CD4-positive, alpha-beta T cell treated with Interleukin-4 for 1 hour (primary cell): ENCODE measurements around the gene CLDN10.
A peak's percentile ranks its signal among the peaks of the same experiment; 100 is the strongest.
"Not testable (repeated sequence)": the region's sequence is repeated elsewhere in the genome, so short reads cannot be mapped to it uniquely, and the experiment has no call there.

Experiments used
- DNase-seq, 2 donors: peaks; one replicate each; pipeline ENCODE4 v3.0.0-alpha.2; 2020 to 2022

Gene CLDN10

GRCh38 chr13:95552539-95553441 lies at the start of gene CLDN10:
Gene CLDN10, plus strand, starts transcription at chr13:95552720. Its CDS starts 34 bp downstream, at chr13:95552754.
- DNase-seq = no peak

- no peak for DNase-seq
Measured at GRCh38 chr13:95503662-95504061, 48.9 kb upstream of the CLDN10 start.

- no peak for DNase-seq
Measured at GRCh38 chr13:95505265-95505664, 47.3 kb upstream of the CLDN10 start.

DNA sequence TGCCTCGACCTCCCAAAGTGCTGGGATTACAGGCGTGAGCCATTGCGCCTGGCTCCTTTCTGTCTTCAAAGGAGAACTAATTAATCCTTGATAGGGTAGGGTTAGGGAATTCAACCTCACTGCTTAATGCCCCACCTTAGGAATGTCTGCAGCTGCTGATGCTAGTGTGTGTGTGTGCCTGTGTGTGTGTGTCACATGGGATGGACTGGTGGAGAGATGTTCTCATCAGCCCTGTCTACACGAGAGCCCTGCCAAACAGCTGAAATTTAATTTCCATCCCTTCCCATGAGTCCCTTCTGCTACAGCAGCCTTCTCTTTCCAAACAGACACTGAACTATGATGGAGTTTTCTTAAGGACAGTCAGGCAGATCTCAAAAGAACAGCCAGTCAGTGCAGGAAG lies 46.5 kb upstream of the CLDN10 start:
- DNase-seq = no peak

DNA sequence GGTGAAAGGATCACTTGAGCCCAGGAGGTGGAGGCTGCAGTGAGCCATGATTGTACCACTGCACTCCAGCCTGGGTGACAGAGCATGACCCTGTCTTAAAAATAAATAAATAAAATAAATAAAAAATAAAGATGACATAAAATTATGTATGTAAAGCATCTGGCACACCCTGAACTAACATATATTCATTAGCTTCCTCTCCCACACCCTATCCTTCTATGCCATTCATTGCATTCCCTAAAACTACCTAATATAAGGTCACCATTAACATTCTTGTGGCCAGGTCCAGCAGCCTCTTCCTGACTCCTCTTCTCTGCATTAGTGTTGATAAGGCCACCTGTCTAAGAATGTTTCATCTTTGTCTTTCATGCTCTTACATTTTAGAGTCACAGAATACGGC lies 44.5 kb upstream of the CLDN10 start:
- DNase-seq = no peak

DNA sequence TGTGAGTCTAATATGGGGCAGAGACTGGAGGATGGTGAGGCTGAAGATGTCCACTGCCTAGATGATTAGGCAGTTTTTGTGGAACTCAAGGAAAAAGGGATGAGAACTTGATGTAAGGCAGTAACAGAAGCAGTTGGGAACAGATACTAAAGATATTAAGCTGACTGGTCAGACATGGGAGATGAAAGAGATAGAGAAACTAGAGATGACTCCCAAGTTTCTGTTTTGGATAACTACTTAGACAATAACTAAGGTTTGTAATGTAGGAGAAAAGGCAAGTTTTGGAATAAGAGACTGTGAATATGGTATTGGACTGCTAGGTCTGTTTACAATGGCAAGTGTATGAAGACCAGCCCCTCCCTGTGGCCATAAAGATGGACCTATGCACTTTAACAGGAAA lies 43.5 kb upstream of the CLDN10 start:
- no peak for DNase-seq

DNA sequence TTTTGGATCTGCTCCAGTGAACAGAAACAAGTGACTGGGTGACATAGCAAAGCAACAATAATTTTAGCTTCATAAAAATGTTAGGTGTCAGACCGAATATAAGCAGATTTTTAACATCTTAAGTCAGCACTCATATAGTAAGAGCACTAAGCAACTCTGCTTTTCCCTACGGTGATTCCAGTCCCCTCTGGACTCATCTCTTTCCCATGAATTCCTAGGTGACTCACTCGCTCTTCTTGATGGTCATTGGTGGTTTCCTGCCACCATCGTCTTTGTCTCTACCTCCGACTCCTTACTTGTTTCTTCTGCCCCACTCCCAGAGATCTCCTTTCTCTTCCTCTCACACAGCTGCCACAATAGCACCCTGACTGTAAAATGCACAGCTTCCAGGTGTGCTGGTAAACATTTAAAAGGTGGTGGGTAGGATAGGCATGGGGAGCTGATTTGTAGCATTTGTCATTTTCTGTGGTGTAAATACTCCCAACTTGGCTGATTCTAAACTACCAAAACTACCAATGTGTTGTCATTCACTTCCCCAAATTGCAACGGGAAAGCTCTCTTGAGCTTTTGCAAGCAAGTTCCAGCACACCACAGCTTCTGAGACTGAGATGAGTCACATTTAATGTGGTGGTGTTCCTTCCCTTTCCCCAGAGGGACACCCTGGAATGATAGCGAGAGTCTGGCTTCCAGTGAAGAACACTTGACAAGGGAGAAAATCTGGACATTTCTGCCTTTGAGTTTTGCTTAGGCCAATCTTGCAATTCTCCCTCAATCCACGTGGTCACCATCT lies 42.8 kb upstream of the CLDN10 start:
- DNase-seq = no peak

- no peak for DNase-seq
Measured at GRCh38 chr13:95510950-95511349, 41.6 kb upstream of the CLDN10 start.

DNA sequence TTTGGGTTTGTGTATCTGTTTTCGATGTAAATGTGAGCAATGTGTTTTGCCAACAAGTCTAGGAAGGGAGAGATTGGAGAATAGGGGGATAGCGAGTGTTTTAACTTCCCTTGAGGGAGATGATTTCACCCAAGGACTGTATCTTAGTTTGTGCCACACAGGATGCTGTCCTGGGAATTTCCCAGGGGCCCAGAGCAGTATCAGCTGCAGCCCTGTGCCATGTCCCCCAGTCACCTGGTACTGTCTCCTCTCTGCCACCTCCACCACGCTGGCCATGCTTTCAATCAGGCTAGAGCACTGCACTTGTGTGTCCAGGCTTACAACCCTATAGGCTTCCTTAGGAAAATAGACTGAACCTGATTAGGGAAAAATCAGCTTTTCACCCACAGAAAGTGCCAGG lies 40.1 kb upstream of the CLDN10 start:
- no peak for DNase-seq

DNA sequence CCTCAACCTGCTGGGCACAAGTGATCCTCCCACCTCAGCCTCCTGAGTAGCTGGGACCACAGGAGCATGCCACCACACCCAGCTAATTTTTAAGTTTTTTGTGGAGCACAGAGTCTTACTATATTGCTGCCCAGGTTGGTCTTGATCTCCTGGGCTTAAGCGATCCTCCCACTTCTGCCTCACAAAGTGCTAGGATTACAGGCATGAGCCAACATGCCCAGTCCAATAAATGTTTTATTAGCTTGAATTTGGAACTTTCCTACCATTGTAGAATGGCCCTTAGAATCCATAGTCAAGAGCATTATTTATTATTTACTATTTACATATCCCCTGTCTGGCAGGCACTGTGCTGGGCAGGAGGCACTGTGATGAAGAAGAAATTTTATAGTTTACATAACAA lies 39.6 kb upstream of the CLDN10 start:
- no peak for DNase-seq

DNA sequence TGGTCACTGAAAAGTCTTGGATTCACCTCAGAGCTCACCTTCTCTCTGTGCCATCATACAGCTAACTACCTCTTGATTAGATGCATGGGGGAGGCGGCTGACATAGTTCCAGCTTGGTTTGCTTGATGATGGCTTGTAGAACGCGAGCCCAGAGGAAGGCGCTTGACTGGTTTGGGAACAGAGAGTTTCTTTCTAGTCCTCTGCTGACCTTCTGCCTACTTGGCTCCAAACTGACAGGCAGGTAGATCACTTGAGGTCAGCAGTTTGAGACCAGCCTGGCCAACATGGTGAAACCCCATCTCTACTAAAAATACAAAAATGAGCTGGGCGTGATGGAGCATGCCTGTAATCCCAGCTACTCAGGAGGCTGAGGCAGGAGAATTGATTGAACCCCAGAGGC lies 36.9 kb upstream of the CLDN10 start:
- not testable (repeated sequence) for DNase-seq

DNA sequence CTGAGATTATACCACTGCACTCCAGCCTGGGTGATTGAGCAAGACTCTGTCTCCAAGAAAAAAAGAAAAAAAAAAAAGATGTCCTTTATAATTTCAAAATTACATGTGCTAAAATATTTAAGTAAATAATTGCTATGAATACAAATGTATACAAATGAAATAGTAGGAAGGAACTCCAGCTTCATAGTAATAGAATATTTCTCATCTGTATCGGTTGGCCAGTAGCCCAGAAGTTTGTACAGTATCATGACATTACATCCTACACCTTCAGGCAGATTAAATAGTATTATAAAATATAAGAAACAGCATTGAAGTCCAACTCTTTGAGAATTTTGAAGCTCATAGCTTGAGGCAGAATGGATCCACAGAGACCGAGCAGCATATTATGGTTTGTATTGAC lies 36.5 kb upstream of the CLDN10 start:
- DNase-seq = no peak

DNA sequence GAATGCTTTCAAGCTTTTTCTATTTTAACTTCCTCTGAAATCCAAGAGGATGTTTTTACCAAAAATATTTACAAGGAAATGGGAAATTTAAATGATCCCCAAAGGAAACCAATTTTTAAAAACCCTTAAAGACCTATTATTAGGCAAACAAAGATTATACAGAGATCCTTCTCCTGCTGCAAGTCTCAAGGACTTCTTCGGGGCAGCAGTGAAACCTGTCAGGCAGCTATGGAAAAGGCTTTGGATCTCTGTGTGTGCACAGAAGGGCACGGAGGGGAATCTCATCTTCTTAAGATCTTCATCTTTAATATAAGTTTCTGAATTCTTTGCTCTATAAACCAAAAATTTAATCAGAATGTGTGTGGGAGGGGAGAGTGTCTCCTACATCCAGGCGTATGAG lies 36.0 kb upstream of the CLDN10 start:
- DNase-seq = no peak

GRCh38 chr13:95523598-95523997 lies 28.9 kb upstream of the CLDN10 start:
- DNase-seq = no peak

- no peak for DNase-seq
Measured at GRCh38 chr13:95524264-95524901, 28.1 kb upstream of the CLDN10 start.

DNA sequence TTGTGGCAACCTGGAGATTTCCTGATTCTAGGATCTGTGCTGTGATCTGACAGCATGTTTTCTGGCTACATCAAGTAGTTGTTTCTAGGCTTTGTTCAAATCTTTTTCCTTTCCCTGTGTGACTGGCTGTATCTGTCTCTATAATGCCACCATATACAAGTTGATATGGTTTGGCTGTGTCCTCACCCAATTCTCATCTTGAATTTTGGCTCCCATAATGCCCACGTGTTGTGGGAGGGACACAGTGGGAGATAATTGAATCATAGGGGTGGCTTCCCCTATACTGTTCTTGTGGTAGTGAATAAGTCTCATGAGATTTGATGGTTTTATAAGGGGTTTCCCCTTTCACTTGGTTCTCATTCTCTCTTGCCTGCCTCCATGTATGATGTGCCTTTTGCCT lies 24.6 kb upstream of the CLDN10 start:
- no peak for DNase-seq

GRCh38 chr13:95530178-95530577 lies 22.3 kb upstream of the CLDN10 start:
- DNase-seq = no peak

GRCh38 chr13:95533545-95534160 lies 18.9 kb upstream of the CLDN10 start:
- no peak for DNase-seq

- no peak for DNase-seq
Measured at GRCh38 chr13:95535243-95535642, 17.3 kb upstream of the CLDN10 start.

GRCh38 chr13:95536632-95537241 lies 15.8 kb upstream of the CLDN10 start:
- peak in 1 of 2 donors; percentile 10 for DNase-seq

DNA sequence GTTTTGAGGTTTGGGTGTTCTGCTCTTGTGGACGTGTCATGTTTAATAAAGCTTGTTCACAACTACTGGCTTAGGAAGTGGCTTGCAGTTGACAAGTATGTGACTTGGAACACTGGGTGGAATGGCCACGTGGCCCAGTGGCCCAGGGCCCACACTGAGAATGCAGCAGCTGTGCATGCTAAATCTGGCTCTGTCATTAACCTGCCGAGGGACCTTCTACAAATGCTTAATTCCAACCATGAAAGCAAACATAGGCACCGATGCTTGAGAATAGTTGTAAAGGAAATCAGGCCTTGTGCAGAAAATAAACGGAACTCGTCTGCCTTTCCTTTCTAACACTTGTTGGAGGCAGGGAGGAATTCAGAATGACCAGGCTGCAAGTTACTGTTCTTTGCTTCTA lies 11.6 kb upstream of the CLDN10 start:
- DNase-seq = no peak

GRCh38 chr13:95541308-95541707 lies 11.2 kb upstream of the CLDN10 start:
- no peak for DNase-seq
